Measurements from ENCODE around the gene SPATA18.
A peak's percentile ranks its signal among the peaks of the same experiment; 100 is the strongest.

Gene SPATA18, protein sequence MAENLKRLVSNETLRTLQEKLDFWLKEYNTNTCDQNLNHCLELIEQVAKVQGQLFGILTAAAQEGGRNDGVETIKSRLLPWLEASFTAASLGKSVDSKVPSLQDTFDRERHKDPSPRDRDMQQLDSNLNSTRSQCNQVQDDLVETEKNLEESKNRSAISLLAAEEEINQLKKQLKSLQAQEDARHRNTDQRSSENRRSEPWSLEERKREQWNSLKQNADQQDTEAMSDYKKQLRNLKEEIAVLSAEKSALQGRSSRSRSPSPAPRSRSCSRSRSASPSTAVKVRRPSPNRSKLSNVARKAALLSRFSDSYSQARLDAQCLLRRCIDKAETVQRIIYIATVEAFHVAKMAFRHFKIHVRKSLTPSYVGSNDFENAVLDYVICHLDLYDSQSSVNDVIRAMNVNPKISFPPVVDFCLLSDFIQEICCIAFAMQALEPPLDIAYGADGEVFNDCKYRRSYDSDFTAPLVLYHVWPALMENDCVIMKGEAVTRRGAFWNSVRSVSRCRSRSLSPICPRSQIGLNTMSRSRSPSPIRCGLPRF

DNA sequence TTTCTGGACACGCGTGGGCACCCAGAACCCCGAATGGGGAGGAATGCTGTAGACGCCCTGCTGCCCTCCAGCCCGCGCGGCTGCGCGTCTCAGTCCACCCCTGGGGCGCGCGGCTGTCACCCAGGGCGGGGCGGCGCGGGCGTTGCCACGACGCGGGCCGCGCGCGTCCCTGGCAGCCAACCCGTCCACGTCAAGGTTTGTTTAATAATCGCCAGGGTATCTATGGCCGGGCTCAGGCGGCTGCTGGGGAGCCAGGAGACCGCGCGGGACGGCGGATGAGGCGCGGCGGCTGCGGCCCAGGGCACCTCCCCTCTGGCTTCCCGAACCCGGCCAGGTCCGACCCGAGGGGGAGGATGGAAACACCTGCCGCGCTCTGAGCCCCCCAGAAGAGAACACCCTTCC is at the start of gene SPATA18:
SPATA18 (plus strand) TSS at position 92 of the 402 bp plus-strand sequence. CDS start 401 bp downstream, outside the sequence.
- DNase-seq (ENCODE audit: low read depth) = no peak

DNA sequence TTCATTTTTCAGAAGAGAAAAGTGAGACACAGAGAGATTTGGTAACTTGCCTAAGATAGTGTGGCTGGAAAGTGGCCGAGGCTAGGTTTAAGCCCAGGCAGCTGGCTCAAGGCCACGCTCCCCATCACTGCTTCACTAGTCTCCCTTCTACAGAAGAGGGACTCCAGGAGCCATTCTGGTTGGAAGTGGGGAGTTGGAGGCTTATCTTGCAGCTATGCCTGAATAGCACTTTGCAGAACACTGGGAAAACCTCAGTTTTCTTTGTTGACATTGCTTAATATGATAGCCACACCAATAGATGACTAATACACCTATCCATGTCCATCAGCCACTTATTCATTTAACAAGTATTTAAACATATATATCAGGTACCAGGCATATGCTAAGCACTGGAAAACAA is 49.5 kb upstream of the SPATA18 start:
- no peak for DNase-seq (ENCODE audit: low read depth)

GRCh38 chr4:52004414-52004813 is 46.7 kb upstream of the SPATA18 start:
- DNase-seq (ENCODE audit: low read depth) = no peak

- DNase-seq (ENCODE audit: low read depth) = no peak
Measured at GRCh38 chr4:52005604-52006273, 45.4 kb upstream of the SPATA18 start.

- DNase-seq (ENCODE audit: low read depth) = no peak
Measured at GRCh38 chr4:52006887-52007286, 44.2 kb upstream of the SPATA18 start.

DNA sequence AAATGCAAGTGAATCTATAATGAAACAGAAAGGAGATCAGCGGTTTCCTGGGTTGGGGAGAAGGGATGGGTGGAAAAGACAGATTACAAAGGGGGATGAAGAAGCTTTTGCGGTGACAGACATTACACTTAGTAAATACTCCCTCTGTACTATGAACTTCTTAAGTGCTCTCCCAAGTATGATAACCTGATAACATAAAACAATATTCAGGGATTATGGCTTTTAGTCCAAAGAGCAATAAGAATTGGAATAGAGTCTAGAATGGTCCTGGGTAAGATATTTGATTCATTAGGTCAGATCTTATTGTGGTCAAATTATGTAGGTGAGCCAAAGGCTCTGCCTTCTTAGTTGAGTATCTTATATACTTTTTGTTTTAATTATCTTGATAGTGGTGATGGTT is 40.1 kb upstream of the SPATA18 start:
- DNase-seq (ENCODE audit: low read depth) = no peak

- no peak for DNase-seq (ENCODE audit: low read depth)
Measured at GRCh38 chr4:52012651-52013050, 38.5 kb upstream of the SPATA18 start.

DNA sequence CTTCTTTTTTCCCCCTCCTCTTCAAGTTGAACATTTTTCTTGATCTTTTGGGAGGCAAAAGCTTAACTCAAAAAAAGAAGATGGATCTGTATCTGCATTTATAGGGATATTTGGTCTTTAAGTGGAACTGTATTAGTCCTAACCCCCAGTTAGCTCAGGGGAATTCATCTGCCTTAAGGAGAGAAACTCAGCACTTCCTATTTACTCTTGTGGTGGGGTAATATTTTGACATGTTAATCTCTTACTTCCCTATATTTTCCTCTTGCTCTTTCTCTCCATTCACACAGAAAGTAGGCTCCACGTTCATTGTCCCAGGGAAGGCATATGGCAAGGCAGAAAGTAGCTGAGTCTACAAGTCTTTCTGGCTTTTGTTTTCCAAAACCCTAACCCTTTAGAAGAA is 36.2 kb upstream of the SPATA18 start:
- no peak for DNase-seq (ENCODE audit: low read depth)

DNA sequence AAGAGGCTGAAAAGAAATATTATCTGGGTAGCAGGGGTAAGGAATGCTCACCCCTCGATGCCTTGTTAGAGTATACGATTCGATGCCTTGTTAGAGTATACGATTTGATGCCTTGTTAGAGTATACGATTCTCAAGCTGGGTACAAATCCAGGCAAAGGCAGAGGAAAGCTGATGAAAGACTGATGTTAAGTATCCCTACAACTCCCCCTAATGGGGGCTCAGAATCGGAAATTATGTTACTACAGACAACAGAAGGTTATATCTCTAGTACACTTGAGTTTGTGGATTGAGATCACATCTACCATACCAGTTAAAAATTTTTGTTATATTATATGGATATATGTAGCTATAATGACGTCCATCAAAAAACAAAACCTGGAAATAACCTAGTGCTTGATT is 35.7 kb upstream of the SPATA18 start:
- no peak for DNase-seq (ENCODE audit: low read depth)

DNA sequence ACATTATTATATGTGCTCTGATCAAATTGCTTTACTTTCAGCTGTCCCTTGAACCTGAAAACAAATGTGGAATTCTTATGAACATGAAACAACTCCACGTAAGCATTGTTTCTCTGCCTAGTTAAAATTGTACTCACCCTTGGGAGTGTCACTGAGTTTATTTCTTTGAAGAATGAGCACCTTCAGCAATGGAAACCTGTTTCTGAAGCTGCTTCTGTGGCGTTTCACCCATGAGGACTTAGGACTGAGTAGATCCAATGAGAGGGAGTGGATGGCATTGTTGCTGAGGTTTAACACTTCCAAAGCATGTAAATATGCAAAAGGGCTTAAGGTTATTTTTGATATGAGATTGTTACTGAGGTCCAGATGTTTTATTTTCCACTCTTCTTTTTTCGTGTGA is 34.1 kb upstream of the SPATA18 start:
- no peak for DNase-seq (ENCODE audit: low read depth)

GRCh38 chr4:52017814-52018213 is 33.3 kb upstream of the SPATA18 start:
- DNase-seq (ENCODE audit: low read depth) = no peak

DNA sequence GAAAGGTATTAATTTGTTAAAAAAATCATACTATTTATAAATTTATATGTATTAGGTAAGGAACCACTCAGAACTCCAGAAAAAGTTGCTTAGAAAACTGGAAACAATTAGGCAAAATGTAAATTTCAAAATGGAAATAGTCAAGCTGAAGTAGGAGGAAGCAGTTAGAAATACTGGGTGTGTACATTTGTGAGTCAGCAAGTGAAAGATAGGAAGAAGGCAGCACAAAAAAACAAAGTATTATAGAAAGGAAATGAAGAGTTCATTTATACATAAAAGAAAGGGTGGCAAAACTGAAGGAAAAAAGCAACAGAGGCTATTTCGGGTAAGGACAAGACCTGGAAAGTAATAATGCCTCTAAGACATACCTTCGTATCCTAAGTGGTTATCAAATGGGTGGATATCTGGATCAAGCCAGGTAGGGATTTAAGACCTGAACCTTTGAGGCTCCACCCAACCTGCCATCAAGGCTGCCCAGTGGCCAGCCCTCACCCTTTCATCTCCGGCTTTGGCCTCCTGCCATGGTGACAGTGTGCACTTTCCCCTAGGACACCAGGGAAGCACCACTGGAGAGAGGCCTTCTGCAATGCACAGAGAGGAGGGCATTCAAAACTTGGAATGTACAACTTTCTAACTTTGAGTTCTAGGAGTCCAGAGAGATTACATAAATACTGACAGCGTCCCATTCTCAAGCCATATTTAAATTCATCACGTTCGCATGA is 31.0 kb upstream of the SPATA18 start, which contains the start of gene LRRC66:
LRRC66 (minus strand) TSS at position 428 of the 722 bp plus-strand sequence. CDS start 2,750 bp downstream, outside the sequence.
- DNase-seq (ENCODE audit: low read depth) = no peak

DNA sequence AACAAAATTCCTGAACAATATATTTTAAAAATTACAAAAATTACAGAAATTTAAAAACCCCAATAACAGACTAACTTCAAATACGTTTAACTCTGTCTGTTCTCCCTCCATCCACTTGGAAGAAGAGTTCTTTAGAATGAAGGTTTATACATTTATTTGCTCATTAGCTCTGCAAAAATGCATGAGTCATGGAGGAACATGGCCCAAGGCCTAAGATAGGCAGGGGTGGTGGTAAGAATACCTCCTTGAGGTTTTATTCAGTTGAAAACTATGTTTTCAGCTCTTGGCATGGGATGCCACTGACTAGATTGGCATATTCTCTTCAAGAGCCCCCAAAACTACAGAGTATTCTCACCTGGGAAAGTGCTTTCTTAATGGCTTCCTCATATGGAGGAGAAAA is 22.1 kb upstream of the SPATA18 start:
- no peak for DNase-seq (ENCODE audit: low read depth)

- DNase-seq (ENCODE audit: low read depth) = no peak
Measured at GRCh38 chr4:52032005-52032404, 19.1 kb upstream of the SPATA18 start.

GRCh38 chr4:52035190-52035589 is 15.9 kb upstream of the SPATA18 start:
- no peak for DNase-seq (ENCODE audit: low read depth)

- no peak for DNase-seq (ENCODE audit: low read depth)
Measured at GRCh38 chr4:52036886-52037530, 14.1 kb upstream of the SPATA18 start.

- DNase-seq (ENCODE audit: low read depth) = no peak
Measured at GRCh38 chr4:52037689-52038102, 13.4 kb upstream of the SPATA18 start.

- peak; percentile 55 for DNase-seq (ENCODE audit: low read depth)
Measured at GRCh38 chr4:52038103-52038912, 12.8 kb upstream of the SPATA18 start, which contains the start of gene SGCB. Gene SGCB (minus strand): TSS chr4:52038299. CDS start chr4:52038259, 40 bp downstream.

DNA sequence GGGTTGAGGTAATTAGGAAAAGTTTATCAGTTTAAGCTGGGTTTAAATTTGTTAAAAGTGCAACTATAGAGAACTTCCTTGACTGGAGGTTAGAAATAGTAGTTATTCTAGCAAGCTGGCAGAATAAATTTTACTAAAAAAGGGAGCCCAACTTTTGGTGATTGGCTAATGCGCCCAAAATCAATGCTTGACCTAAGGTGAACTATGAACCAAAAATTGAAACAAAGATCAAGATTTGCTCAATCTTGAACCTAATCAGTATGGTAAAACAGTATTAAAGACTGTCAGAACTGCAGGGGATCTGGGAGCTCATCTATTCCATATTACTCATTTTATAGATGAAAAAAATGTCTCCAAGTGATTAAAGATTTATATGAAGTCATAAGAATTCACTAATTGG is 6.1 kb upstream of the SPATA18 start:
- no peak for DNase-seq (ENCODE audit: low read depth)

DNA sequence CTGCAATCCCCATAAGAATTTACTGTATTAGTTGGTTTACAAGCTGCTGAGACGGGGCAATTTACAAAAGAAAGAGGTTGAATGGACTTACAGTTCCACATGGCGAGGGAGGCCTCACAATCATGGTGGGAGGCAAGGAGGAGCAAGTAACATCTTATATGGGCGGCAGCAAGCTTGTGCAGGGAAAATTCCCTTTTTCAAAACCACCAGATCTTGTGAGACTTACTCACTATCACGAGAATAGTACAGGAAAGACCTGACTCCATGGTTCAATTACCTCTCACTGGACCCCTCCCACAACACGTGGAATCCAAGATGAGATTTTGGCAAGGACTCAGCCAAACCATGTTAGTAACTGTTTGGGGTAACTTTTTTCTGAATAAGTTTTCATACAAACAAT is 1.8 kb upstream of the SPATA18 start:
- DNase-seq (ENCODE audit: low read depth) = no peak
